ENCODE data around the gene NEUROD2.

The NEUROD2 gene

GRCh38 chr17:39591958-39592954, 15.5 kb downstream of the NEUROD2 start:
- TF ChIP-seq SIN3A (IDR thresholded peaks at IDR 0.05; ENCODE audit: borderline replicate concordance, insufficient read depth, low read length): no peak
- TF ChIP-seq TAF1 (IDR thresholded peaks at IDR 0.05; ENCODE audit: borderline replicate concordance, insufficient read depth, low read length): no peak
- no peak for TF ChIP-seq POLR2AphosphoS5 (IDR thresholded peaks at IDR 0.05; ENCODE audit: low read depth, low read length)
- peak; percentile 92 to 94 for TF ChIP-seq REST (IDR thresholded peaks at IDR 0.05; ENCODE audit: insufficient read depth in 1 of 2, low read depth in 2 of 2, low read length in 2 of 2)
- no peak for TF ChIP-seq FOXP2 (optimal IDR thresholded peaks at IDR 0.05; ENCODE audit: borderline replicate concordance, extremely low read depth, extremely low read length, insufficient read depth)

- TF ChIP-seq TAF1 (IDR thresholded peaks at IDR 0.05; ENCODE audit: borderline replicate concordance, insufficient read depth, low read length): no peak
- TF ChIP-seq POLR2AphosphoS5 (IDR thresholded peaks at IDR 0.05; ENCODE audit: low read depth, low read length): no peak
- TF ChIP-seq REST (IDR thresholded peaks at IDR 0.05; ENCODE audit: insufficient read depth in 1 of 2, low read depth in 2 of 2, low read length in 2 of 2): no peak
- TF ChIP-seq FOXP2 (optimal IDR thresholded peaks at IDR 0.05; ENCODE audit: borderline replicate concordance, extremely low read depth, extremely low read length, insufficient read depth): no peak
- no peak for TF ChIP-seq SIN3A (IDR thresholded peaks at IDR 0.05; ENCODE audit: borderline replicate concordance, insufficient read depth, low read length)
Observed at GRCh38 chr17:39582658-39583057, 25.1 kb downstream of the NEUROD2 start.

- TF ChIP-seq POLR2AphosphoS5 (IDR thresholded peaks at IDR 0.05; ENCODE audit: low read depth, low read length) (no peak), FOXP2 (optimal IDR thresholded peaks at IDR 0.05; ENCODE audit: borderline replicate concordance, extremely low read depth, extremely low read length, insufficient read depth) (no peak), REST (IDR thresholded peaks at IDR 0.05; ENCODE audit: insufficient read depth in 1 of 2, low read depth in 2 of 2, low read length in 2 of 2) (no peak), SIN3A (IDR thresholded peaks at IDR 0.05; ENCODE audit: borderline replicate concordance, insufficient read depth, low read length) (no peak), TAF1 (IDR thresholded peaks at IDR 0.05; ENCODE audit: borderline replicate concordance, insufficient read depth, low read length) (no peak)
Observed at GRCh38 chr17:39581759-39582085, 26.0 kb downstream of the NEUROD2 start.

- TF ChIP-seq SIN3A (IDR thresholded peaks at IDR 0.05; ENCODE audit: borderline replicate concordance, insufficient read depth, low read length) (no peak), REST (IDR thresholded peaks at IDR 0.05; ENCODE audit: insufficient read depth in 1 of 2, low read depth in 2 of 2, low read length in 2 of 2) (no peak), POLR2AphosphoS5 (IDR thresholded peaks at IDR 0.05; ENCODE audit: low read depth, low read length) (no peak), FOXP2 (optimal IDR thresholded peaks at IDR 0.05; ENCODE audit: borderline replicate concordance, extremely low read depth, extremely low read length, insufficient read depth) (no peak), TAF1 (IDR thresholded peaks at IDR 0.05; ENCODE audit: borderline replicate concordance, insufficient read depth, low read length) (no peak)
Observed at GRCh38 chr17:39581071-39581758, 26.5 kb downstream of the NEUROD2 start.

Data from PFSK-1 (cell line).